ENCODE measurements around the gene DBET.
"Not testable (repeated sequence)": the region's sequence is repeated elsewhere in the genome, so short reads cannot be mapped to it uniquely, and the experiment has no call there.

DNA sequence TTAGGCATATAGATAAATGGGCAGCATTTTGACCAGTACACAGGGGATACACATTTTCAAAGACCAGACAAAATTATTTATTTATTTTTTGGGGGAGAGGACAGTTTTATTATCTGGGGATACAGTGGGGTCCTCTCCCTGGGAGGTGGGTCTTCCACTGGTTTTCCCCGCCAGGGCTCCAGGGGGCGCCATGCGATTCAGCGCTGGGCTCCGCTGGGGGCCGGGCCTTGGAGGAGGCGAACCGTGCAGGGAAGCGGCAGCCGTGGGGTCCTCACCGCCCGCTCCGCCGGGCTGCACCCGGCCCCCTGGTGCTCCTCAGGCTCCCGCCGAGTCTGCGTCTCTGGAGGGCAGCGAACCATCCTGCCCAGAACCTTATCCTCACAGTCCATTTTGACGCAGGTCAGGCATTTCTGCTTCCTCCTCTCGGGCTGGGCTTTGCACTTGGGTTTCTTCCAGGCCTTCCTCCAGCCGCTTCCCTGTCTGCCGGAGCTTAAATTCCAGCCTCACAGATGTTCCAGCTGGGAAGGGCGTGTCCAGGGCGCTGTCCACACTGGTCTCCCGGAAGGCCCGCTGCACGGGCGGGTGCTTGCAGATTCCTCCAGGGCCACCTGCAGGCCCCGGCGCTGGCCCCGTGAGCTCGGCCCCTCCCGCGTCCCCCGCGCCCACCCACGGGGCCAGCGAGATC lies 26.5 kb upstream of the DBET start:
- not testable (repeated sequence) for TF ChIP-seq EZH2 (IDR thresholded peaks at IDR 0.05; ENCODE audit: insufficient read depth, poor library complexity, severe bottlenecking); EZH2phosphoT487 (IDR thresholded peaks at IDR 0.05; ENCODE audit: insufficient read depth, low read depth)
